HG03135 (cell line): ENCODE measurements around the gene SRSF5.

Experiments
- ATAC-seq: cut with Tn5 transposase; IDR thresholded peaks from one replicate; pipeline ENCODE4 v1.9.1; 2021; ENCODE audit warnings: mild to moderate bottlenecking, moderate library complexity; ENCODE audit not compliant: unreplicated experiment

SRSF5 gene

DNA sequence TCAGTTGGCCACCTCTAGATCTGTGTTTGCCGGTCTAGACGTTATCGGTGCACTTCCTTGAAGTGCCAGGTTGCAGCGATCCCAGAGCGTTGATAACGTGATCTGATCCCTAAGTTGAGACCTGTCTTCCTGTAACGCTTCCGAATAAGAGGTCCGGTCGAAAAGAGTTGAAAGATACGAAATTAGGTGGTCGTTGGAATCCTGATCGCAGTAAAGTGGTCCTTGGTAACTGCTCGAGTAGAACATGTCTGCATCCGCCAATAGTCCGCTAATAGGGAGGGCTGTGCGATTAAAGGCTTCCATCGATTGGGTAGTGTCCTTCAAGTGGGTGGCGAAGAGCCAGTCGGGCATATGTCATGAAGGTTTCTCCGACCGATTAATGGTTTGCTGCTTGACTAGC, 2.7 kb downstream of the SRSF5 start:
- no peak for ATAC-seq

DNA sequence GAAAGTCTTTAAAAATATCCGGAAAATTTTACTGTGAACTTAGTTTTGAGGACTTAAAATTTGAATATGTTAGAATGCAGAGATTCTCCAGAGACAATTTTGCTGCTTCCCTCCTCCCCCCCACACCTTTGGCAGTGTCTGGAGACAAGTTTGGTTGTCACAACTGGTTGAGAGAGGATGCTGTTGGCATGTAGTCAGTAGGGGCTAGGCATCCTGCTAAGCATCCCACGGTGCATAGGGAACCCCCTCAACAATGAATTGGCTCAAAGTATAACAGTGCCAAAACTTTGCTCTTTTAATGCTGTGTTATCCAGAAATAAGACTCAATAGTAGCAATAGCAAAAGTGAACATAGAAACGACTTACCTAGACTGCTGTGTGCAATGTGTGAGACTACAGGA, 3.6 kb downstream of the SRSF5 start:
- ATAC-seq: no peak

DNA sequence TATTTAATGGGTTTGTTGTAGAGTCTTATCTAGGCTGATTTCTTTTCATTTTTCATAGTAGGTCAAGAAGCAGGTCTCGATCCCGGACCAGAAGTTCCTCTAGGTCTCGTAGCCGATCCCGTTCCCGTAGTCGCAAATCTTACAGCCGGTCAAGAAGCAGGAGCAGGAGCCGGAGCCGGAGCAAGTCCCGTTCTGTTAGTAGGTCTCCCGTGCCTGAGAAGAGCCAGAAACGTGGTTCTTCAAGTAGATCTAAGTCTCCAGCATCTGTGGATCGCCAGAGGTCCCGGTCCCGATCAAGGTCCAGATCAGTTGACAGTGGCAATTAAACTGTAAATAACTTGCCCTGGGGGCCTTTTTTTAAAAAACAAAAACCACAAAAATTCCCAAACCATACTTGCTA, 4.2 kb downstream of the SRSF5 start:
- no peak for ATAC-seq

DNA sequence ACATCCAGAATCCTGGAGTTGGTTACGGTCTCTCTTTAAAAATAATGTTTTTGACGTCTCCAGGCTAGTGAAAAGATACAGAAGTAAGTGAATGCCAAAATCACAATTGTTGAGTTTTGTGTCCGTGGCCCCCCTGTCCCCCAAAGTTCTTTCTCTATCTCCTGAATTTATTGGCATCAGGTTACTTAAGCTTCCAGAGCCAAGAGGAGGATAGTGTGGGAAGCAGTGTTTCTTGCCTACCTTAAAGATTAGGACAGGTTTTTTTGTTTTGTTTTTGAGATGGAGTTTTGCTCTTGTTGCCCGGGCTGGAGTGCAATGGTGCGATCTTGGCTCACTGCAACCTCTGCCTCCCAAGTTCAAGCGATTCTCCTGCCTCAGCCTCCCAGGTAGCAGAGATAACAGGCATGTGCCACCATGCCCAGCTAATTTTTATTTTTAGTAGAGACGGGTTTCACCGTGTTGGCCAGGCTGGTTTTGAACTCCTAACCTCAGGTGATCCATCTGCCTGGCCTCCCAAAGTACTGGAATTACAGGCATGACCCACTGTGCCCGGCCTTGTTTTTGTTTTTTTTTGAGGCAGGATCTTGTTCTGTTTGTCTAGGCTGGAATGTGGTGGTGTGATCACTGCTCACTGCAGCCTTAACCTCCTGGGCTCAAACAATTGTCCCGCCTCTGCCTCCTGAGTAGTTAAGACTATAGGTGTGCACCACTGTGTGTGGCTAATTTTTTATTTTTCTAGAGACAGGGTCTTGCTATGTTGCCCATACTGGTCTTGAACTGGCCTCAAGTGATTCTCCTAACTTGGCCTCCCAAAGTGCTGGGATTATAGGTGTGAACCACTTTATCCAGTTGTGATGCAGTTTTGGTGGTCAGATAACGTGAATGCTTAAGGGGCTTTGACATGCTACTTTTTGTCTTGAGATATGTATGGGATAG, 5.4 kb downstream of the SRSF5 start:
- ATAC-seq: no peak

DNA sequence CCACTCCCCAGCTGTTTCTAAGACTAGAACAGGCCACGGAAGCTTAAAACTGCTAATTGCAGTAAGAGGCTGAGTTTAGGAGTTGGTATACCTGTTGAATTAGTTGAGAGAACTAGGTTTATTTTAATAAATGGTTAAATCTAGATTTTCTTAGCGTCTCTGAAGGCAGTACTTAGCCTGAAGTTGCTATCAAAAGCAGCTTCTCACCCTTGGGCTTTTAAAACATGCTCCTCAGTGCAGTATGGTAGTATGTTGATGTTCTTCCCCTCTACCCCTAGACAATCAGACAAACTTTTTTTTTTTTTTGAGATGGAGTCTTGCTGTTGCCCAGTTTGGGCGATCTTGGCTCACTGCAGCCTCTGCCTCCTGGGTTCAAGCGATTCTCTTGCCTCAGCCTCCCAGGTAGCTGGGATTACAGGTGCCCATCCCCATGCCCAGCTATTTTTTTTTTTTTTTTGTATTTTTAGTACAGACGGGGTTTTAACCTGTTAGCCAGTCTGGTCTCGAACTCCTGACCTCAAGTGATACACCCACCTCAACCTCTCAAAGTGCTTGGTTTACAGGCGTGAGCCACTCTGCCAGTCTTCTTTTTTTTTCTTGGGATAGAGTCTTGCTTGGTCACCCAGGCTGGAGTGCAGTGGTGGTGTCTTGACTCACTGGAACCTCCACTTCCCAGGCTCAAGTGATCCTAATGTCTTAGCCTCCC, 6.8 kb downstream of the SRSF5 start:
- ATAC-seq: no peak

DNA sequence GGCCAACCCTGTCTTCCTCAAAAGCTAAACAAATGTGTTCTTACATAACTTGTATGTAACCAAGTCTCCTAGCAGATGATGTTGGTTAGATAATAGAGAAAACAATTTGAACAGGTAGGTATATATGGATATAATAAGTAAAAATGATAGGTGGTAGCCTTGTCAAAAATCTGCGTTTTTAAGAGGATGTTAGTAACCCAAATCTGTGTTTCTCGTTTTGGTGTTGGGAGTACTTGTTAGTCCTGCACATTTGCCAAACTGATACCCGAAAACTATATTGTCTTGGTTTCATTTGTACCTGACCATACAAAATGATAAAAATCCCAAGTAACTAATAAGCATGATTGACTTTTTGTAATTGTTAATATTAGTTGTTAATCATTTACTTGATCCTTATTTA, 8.1 kb downstream of the SRSF5 start:
- no peak for ATAC-seq

DNA sequence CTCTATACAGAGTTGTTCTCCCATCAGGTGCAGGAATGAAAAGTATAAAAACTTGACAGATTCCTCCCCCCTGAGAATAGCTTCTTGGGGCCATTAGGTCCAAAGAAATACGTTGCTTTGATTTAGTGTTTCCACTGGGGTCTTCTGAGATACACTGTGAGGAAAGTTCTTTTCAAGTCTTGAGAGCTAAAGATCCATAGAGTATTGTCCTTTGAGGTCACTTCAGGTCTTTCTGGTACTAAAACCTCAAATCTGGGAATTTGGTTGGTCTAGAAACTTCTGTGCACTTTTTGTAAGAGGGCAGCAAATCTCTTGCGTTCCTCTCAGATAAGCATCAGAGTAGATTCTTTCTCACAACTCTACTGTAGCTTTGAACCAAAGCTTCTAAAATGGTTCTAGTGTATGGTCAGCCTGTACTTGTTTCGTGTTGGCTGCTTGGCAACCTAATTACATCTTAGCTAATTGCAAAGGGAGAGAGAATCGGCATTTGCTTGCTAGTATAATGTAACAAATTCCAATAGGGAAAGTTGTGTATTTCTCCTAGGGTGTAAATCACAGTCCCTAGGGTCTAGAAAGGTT, 10.0 kb downstream of the SRSF5 start:
- no peak for ATAC-seq

DNA sequence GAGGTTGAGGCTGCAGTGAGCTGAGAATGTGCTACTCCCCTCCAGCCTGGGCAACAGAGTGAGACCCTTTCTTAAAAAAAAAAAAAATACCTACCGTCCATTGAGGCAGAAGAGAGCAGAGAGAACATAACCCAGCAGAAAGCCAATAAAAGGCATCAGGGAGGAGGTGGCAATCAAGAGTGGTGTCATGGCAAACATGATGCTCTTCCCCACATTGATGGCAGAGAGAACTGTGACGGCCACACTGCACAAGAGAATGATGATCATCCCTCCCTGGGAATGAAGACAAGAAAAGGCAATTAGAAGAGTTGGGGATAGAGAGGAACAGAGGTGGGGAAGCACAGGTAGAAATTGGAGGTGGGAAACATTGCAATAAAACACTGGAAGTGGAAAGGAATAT, 12.1 kb downstream of the SRSF5 start:
- no peak for ATAC-seq

DNA sequence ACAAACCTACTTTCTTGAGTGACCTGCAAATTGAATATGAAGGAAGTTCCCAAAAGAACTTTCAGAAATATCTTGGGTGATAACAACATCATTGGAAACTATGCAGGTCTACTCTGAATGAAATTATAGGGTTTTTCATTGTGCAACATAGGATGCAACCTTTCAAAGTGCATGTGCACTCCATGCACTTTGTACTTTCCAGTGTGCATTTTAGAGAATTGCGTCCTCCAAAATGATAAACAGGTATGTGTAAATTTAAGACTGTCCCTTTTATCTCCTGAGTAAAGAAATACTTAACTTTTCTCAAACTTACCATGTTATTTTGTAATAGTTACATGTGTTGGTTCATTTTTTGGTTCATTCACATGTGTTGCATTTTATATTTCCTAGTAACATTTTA, 13.2 kb downstream of the SRSF5 start:
- ATAC-seq: no peak

DNA sequence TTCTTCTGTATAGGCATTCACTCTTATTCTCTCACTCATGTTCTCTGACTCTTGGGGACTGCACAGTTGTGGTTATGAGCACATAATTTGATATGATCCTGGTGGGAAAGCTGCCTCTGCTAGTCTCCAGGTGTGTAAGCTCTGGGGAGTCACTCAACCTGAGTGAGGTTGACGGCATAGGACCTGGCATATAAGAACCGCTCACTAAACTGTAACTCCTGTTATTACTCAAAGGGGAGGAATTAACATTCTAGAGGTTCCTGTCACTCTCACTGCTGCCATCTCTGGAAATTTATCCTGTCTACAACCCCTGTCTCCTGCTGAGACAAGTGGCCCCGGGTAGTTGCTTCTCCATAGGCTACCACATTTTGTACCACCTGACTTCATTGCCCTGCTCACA, 14.0 kb downstream of the SRSF5 start:
- no peak for ATAC-seq

DNA sequence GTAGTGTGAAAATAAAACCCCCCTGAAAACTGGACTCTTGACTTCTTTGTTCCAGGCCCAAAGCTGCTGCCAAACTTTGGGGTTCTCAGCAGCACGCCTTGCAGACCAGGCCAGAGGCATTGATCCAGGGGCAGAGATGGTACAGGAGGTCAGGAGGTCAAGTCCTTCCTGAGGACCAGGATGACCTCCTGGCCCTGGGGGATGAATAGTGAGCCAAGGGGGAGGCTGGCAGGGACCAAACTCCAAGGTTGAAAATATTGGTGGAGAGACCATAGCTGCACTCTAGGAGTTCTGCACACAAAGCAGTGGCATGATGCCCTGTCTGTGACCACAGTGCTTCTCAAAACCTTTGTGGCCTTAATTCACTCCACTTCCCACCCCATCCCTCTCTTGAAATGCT, 18.0 kb downstream of the SRSF5 start:
- ATAC-seq: no peak

DNA sequence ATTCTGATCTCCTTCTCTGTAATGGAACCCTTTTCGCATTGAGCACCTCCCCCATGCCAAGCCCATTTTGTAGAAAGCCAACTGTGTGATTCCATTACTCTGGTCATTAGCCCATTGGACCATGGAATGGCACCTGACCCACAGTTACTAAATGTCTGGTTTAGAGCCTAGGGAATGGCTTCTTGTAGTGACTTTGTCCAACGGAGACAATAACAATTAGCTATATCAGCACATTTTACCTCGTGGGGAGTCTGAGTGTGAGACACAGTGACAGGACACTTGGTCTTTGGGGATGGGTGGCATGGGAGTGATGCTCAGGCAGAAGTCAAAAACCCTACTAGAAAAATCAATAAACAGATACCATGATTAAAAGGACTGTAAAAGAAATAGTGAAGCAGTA, 19.7 kb downstream of the SRSF5 start:
- no peak for ATAC-seq

DNA sequence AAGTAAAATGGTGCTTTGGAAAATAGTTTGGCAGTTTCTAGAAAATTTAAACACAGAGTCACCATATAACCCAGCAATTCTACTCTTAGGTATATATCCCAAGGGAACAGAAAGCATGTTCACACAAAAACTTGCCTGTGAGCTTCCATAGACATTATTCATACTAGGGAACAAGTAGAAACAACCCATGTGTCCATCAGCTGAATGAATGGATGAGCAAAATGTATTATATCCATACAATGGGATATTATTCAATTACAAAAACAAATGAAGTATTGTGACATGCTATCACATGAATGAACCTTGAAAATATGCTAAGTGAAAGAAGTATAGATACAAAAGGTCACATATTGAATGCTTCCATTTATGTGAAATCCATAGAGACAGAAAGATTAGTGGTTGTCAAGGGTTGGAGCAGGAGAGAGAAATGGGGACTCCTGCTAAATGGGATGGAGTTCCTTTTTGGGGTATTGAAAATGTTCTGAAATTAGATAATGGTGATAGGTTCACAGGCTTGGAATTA, 22.2 kb downstream of the SRSF5 start:
- ATAC-seq: no peak

DNA sequence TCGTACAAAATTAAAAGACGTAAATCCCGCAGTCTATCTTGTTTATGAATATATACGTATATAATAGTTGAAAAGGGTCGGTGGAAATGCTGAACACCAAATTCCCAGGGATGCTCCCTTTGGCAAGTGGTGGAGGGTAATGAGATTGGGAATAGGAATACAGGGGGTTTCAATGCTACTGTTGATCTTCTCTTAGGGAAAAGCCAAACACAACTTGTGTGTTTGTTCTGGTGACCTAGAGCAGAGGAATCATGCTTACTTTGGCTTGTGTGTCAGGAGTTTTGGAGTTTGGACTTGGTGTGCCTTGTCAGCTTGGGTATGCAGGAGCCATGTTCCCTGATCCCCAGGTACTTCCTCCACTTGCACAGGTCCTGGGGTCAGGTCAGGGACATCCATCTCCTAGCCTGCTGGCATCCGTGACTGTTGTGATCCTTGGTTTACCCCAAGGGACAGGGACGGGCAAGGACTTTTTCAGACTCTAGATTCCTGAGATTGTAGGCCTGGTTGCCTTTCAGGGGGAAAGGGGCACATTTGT, 26.0 kb downstream of the SRSF5 start:
- ATAC-seq: no peak

DNA sequence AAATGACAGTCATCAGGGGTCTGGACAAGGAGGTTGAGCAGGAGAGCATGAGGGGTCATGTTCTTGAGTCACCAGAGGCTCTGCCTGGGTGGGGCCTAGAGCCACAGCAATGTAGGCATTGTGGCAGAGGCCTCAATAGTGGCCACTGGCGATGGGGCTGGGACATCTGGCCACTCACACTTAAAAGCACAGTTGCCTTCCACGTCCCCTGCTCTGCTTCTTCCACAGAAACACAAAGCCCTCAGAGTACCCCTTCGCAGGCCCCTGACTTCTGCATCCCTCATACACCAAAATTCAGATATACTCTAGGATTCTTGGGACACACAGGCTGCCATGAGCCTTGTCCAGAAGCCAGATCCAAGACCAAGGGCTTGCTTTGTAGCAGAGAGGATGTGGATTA, 27.8 kb downstream of the SRSF5 start:
- ATAC-seq: no peak

DNA sequence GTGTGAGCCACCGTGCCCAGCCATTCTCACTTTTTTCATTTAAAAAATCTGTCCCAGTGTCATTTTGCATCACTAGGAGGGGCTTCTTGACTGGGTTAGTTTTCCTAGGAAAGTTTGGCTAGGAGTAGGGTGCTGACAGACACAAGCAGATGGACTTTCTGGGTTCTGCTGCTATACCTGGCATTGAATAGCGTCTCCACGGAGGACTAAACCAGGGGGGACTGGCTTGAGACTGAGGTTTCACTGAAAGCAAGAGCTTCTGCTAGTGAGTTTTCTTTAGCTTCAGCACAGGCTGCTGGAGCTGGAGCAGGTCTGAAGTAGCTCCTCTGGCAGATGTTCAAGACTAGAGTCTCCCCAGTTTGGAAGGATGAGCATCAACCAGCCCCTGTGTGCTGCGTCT, 28.7 kb downstream of the SRSF5 start:
- ATAC-seq: no peak

DNA sequence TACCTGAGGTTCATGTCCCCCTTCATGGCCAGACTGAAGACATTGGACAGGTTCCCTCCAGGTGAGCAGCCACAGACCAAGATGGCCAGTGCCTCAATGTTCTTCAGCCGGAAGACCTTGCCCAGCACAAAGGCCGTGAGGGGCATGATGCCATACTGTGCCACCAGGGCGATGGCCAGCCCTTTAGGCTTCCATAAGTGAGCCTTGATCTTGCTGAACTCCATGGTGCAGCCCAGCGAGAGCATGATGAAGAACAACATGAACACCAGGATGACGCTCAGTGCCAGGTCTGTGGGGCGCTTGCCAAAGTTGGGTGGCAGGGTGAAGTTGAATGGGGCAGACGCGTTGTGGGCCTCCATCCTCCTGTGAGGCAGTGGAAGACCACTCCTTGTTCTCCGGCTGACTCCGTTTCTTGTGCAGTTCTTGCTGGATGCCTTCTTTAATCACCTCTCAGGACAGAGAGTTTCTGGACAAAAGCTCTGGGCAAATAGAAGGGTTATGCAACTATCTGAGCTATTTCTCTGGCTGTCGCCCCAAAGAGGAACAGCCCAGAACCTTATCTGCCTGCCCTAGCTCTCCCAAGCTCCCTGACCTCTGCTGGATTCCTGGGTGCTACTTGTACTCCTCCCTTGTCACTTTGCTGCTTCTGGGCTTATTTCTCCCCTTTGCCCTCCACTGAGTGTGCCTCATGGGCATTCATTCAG, 30.0 kb downstream of the SRSF5 start, which contains the start of gene SLC10A1:
TSS of gene SLC10A1 (minus strand) at position 445 of the 704 bp plus-strand sequence. CDS start at position 359, 86 bp downstream.
- ATAC-seq: no peak

DNA sequence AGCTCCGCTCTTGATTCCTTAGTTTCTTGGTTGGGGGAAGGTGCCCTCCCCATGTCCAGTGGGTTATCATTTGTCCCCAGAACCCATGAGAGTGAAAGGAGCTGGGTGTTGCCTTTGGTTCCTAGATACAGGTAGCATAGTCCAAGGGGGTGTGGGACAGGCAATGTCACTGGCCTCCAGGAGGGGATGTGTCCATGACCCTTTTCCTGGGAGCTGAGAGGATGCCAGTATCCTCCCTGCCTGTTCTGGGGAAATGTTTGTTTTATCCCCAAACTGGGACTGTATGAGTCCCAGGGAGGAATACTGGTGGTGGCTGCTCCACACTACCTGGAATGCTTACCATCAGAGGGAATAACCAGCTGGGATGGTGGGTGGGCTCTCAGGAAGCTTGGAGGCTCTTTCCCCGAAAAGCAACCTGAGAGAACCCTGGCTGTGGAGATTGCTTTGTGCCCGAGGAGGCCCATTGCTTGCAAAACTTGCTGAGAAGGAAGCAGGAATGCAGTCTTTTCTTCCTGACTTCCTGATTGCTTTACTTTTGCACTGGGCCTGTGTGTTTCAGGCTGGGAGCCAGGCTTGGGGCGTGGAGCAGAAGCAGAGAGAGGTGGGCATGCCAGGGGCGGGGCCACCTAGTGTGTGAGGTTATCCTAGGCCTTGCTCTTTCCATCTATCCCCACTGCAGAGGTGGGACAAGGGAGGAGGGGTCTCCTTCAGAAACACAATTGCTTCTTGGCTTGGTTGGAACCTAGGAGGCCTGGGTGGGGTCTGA, 30.8 kb downstream of the SRSF5 start:
- no peak for ATAC-seq

DNA sequence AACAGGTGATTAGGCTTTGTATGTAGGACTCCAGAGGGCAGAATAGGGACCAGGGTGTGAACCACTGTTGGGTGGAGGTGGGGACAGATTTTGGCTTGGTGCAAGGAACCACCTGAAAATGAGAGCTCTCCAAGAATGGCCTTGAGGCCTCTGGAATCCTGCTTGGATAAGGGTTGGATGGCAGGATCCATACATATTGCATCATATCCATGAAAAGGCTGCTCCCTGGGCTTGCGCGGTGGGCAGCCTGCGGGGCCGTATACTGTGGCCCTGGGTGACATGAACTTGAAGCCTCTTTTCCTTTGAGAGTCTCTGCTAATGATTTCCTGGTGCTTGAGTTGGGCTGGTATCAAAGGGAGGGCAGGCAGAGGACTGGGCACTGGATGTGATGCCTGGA, 31.4 kb downstream of the SRSF5 start:
- ATAC-seq: no peak

DNA sequence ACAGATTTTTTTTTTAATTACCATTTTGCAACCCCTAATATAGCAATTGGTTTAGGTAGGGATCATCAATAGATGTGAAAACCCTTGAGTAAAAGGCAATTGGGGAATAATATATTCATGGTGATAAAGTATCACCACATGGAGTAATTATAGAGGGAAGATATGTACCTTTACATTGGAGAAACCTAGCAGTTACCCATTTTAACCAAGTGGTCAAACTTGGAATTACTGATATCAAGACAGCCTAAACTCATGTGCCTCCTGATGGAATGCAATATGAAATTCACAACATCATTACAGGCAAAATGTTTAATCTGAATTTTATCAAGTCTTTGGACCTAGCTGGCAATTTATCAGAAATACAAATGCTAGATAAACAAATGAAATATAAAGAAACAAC, 36.8 kb downstream of the SRSF5 start:
- ATAC-seq: no peak
